H1 (cell line): ENCODE results near the gene EXT2. TPM values are rescaled to one million over a fixed set of nuclear protein-coding genes. Genes with fewer than 3 reads are reported as not detected.

Experiments used
- CEBPB ChIP-seq: IDR thresholded peaks from 2 replicates; pipeline ENCODE4 v1.6.1; 2012; ENCODE audit warnings: low read depth, low read length
- JUND ChIP-seq: IDR thresholded peaks from 2 replicates; pipeline ENCODE4 v1.6.1; 2011; ENCODE audit warnings: mild to moderate bottlenecking, improper control_type of control experiment, low read length
- NRF1 ChIP-seq: IDR thresholded peaks from 2 replicates; pipeline ENCODE4 v1.6.1; 2011; ENCODE audit warnings: mild to moderate bottlenecking, low read depth, low read length, improper control_type of control experiment
- polyA plus RNA-seq, 7 experiments: library from polyadenylated mRNA; depleted of rRNA in 3 of 7; stranded (reverse) in 5 of 7; unstranded in 2 of 7; fragments of >200 nt in 5 of 7; fragments of 200-250 nt in 2 of 7; gene quantifications; 1 replicate in 5 of 7; 2 replicates in 1 of 7; 4 replicates in 1 of 7; pipeline versions ENCODE4 v1.2.1 to v1.2.3, GENCODE V29; 2011 to 2013; ENCODE audit warnings: missing spikeins in 2 of 7, mixed read lengths in 2 of 7
- total RNA-seq: library from RNA; stranded (reverse); fragmentation: NEBNext Ultra II Directional; extraction: Animal tissue kit (Norgen Biotek cat#: 25700); gene quantifications from 2 replicates; pipeline ENCODE4 v1.2.1, GENCODE V29; 2021

EXT2 gene
- total and polyA plus RNA-seq, 2 of the 8 experiments (the other 6 are each of a cell fraction or from before 2014, with no cell fraction given), result 29.8 to 42.8 TPM

DNA sequence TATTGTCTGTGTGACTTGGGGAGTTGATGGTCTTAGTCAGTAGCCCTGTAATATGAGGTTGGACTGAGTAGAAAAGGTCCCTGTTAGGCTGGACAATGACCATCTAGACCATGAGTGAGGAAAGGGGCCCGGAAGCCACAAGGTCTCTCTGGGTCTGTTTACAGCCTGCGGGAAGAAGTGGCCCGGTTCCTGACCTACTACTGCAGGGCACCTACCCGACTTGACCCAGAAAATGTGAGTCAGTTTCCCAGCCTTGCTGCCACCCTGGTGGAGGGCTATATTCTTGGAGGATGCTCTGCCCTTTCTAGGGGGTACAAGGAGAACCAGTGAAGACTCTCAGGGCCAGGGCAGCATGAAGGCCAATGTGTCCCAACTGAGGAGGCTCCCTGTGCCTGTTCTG lies 44.3 kb upstream of the EXT2 start (continued):
- TF ChIP-seq CEBPB, result no peak
- no peak for TF ChIP-seq NRF1
- TF ChIP-seq JUND, result no peak
